Neural crest cell (in vitro differentiated cells): ENCODE measurements around the gene UBE2L6. TPM values are rescaled to one million over a fixed set of nuclear protein-coding genes. Genes with fewer than 3 reads are reported as not detected.

Experiments
- DNase-seq: peaks from one replicate; pipeline ENCODE4 v3.0.0; 2021; ENCODE audit warnings: low read depth, mixed read lengths, low spot score
- H3K27ac Mint-ChIP-seq: one replicate; pipeline ENCODE4 v1.8.0; 2021; ENCODE audit warnings: mild to moderate bottlenecking, mixed read lengths; ENCODE audit not compliant: unreplicated experiment
- H3K27me3 Mint-ChIP-seq: 2 replicates; pipeline ENCODE4 v1.8.0; 2021; ENCODE audit warnings: low read depth, mild to moderate bottlenecking, mixed read lengths
- H3K36me3 Mint-ChIP-seq: 2 replicates; pipeline ENCODE4 v1.8.0; 2021; ENCODE audit warnings: low read depth, mild to moderate bottlenecking, mixed read lengths
- H3K4me1 Mint-ChIP-seq: 2 replicates; pipeline ENCODE4 v1.8.0; 2021; ENCODE audit warnings: mixed read lengths
- H3K4me3 Mint-ChIP-seq: one replicate; pipeline ENCODE4 v1.8.0; 2021; ENCODE audit warnings: mild to moderate bottlenecking, mixed read lengths
- H3K9me3 Mint-ChIP-seq: 2 replicates; pipeline ENCODE4 v1.8.0; 2021; ENCODE audit warnings: mixed read lengths
- CTCF ChIP-seq: fragments of 200-600 bp; sonication (generic); conservative IDR thresholded peaks from 2 replicates; pipeline ENCODE4 v1.5.0; 2021; ENCODE audit warnings: antibody characterized with exemption, mild to moderate bottlenecking
- total RNA-seq: library from RNA; stranded (reverse); gene quantifications from 2 replicates; pipeline ENCODE4 v1.2.1, GENCODE V29; 2021

Gene UBE2L6
- total RNA-seq, 1 donor from 2014 or later = 68.7 TPM

DNA sequence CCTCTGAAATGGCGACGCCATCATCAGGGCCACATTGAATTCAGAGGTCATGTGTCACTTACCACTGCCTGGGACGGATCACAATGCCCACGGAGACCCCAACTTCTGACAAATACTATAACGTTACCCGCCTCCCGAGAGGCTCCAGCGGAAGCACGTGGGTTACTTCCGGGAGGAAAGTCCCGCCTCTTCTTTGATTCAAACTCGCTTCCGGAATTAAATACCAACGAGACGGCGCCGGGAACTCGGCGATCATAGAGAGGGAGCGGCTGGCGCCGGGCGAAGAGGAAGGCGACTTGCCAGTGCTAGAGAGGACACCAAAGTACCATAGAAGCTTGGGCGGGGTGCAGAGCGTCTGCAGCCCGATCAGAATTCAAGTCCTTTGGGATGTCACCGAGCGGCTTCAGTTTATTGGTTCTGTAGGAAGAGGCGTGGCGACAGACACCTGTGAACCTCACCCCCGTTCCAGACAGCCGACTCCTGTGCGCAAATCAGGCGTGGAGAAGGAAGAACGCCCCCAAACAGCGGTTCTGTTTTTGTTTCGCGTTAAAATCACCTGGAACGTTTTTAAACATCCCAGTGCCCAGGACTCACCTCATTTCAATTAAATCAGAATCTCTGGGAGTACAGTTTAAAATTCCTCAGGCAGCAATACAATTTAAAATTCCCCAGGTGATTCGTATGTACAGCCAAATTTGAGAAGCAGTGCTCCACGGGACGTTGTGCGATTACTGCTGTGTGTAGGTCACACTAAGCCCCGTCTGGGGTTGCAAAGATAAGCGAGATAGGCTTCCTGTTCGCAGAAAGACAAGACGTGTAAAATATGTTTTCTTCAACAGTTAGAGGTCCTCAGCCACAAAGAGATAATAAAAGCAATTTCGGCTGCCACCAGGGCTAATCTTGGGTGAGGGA, 36.6 kb downstream of the UBE2L6 start, which contains the start of gene TIMM10:
Gene TIMM10 (minus strand): TSS at position 159 of the 912 bp plus-strand sequence. CDS start 565 bp downstream, outside the sequence.
- peaks cover 7% of the 10 kb centered on the region for H3K36me3 Mint-ChIP-seq
- peaks cover 13% of the 10 kb centered on the region for H3K27me3 Mint-ChIP-seq

GRCh38 chr11:57530215-57530595, 37.3 kb downstream of the UBE2L6 start:
- DNase-seq = peak; percentile 6
- Mint-ChIP-seq H3K9me3 (no peaks in the 10 kb centered on the region), H3K4me3 (peak overlapping the region; percentile 93), H3K36me3 (peaks cover 7% of the 10 kb centered on the region), H3K27me3 (peaks cover 13% of the 10 kb centered on the region), H3K27ac (peak overlapping the region; percentile 77), H3K4me1 (peaks cover 23% of the 10 kb centered on the region)
- TF ChIP-seq CTCF = no peak

More for the DNA sequence above, 36.6 kb downstream of the UBE2L6 start, which contains the start of gene TIMM10:
- Mint-ChIP-seq H3K9me3 (no peaks in the 10 kb centered on the region), H3K27ac (peak within 1 kb of the TSS; percentile 77), H3K4me1 (peaks cover 23% of the 10 kb centered on the region), H3K4me3 (peak within 1 kb of the TSS; percentile 93)
- peak; percentile 86 for DNase-seq
- no peak for TF ChIP-seq CTCF

DNA sequence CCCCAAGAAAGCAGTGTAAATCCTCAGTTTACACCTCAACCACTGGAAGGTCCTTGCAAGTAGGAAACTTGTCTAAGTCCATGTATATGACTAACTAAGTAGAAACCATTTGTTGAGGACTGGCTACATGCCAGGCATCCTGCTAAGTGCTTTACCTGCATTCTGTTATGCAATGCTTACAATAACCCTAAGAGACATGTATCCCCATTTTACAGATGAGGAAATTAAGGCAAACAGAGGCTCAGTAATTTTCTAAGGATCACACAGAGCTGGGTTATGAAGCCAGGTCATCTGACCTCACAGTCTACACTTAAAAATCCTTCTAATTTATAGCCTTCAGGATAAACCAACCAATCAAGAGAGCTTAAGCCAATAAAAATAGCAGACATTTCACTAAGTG, 38.5 kb downstream of the UBE2L6 start:
- H3K27me3 Mint-ChIP-seq = peaks cover 7% of the 10 kb centered on the region
- H3K4me1 Mint-ChIP-seq = peaks cover 23% of the 10 kb centered on the region
- no peak overlapping the region for H3K27ac Mint-ChIP-seq
- DNase-seq = no peak
- H3K36me3 Mint-ChIP-seq = peaks cover 9% of the 10 kb centered on the region
- H3K4me3 Mint-ChIP-seq = peak overlapping the region; percentile 67
- H3K9me3 Mint-ChIP-seq = no peaks in the 10 kb centered on the region
- no peak for TF ChIP-seq CTCF

DNA sequence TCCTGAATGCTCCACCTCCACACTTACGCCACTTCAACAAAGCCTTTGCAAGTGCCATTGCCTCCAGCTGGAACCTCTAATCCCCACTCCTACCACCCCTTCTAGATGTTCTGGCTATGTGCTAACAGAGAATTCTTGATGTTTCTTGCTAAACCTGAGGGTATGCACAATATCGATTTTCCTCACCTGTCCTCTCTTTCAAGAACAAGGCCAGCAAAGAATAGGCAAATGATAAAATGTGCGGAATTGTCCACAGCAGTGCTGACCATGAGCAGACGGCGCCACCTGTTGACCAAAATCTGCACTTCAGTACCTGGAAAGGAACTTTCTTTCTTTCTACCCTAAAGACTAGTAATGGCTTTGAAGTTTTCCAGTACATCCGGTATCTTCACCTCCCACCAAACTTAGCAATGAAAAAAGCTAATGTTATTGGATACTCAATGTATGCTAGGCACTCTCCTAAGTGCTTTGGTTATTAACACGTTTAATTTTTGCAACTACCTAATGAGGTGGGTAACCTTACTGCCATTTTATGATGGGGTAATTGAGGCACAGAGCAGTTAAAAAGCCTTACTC, 40.3 kb downstream of the UBE2L6 start:
- no peak overlapping the region for H3K27ac Mint-ChIP-seq
- peak overlapping the region; percentile 61 for H3K4me3 Mint-ChIP-seq
- peaks cover 9% of the 10 kb centered on the region for H3K36me3 Mint-ChIP-seq
- H3K4me1 Mint-ChIP-seq = peaks cover 23% of the 10 kb centered on the region
- DNase-seq = peak; percentile 79
- no peaks in the 10 kb centered on the region for H3K9me3 Mint-ChIP-seq
- H3K27me3 Mint-ChIP-seq = peaks cover 4% of the 10 kb centered on the region
- peak; percentile 97 for TF ChIP-seq CTCF

DNA sequence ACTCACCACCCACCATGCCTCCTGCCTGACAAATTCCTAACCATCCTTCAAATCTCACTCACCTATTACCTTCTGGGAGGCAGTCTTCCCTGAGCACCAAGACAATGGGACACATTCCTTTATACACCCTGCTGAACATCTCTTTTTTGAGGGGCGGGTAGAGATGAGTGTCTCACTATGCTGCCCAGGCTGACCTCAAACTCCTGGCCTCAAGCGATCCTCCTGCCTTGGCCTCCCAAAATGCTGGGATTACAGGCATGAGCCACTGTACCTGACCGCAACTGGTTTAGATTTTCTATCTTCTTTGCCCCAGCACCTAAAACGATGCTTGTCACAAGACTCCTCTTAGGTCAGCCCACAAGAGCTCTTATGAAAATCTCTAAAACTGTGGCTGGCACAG, 44.1 kb downstream of the UBE2L6 start:
- H3K27ac Mint-ChIP-seq = no peak overlapping the region
- no peak for TF ChIP-seq CTCF
- H3K27me3 Mint-ChIP-seq = peaks cover 4% of the 10 kb centered on the region
- peaks cover 7% of the 10 kb centered on the region for H3K36me3 Mint-ChIP-seq
- H3K9me3 Mint-ChIP-seq = no peaks in the 10 kb centered on the region
- peaks cover 6% of the 10 kb centered on the region for H3K4me1 Mint-ChIP-seq
- H3K4me3 Mint-ChIP-seq = no peak overlapping the region
- no peak for DNase-seq
